Vagina (tissue), 2 donors: ENCODE results near the gene ANKRD10. TPM values are rescaled to one million over a fixed set of nuclear protein-coding genes. Genes with fewer than 3 reads are reported as not detected.

Source experiments
- DNase-seq, 2 donors: peaks; one replicate each; pipeline ENCODE4 v3.0.0-alpha.2; 2017; ENCODE audit errors: extremely low spot score in 2 of 2
- H3K27ac ChIP-seq: fragments of 200-600 bp; sonication (generic); one replicate; pipeline ENCODE4 v1.5.1; 2019
- H3K27me3 ChIP-seq: fragments of 200-600 bp; sonication (generic); one replicate; pipeline ENCODE4 v1.5.1; 2019
- H3K36me3 ChIP-seq, 2 donors: fragments of 200-600 bp; sonication (generic); one replicate each; pipeline ENCODE4 v1.5.1; 2017 to 2019
- H3K4me1 ChIP-seq: fragments of 200-600 bp; sonication (generic); one replicate; pipeline ENCODE4 v1.5.1; 2019
- H3K4me3 ChIP-seq, 2 donors: fragments of 200-600 bp; sonication (generic); 1 replicate in 1 of 2; 2 replicates in 1 of 2; pipeline ENCODE4 v1.5.1; 2016 to 2019
- H3K9me3 ChIP-seq: fragments of 200-600 bp; sonication (generic); one replicate; pipeline ENCODE4 v1.5.1; 2019
- POLR2A ChIP-seq, 2 donors: fragments of 450-650 bp; IDR thresholded peaks; one replicate each; pipeline ENCODE4 v1.6.1; 2017; ENCODE audit warnings: antibody characterized with exemption in 2 of 2, mild to moderate bottlenecking in 2 of 2, moderate library complexity in 2 of 2
- POLR2AphosphoS5 ChIP-seq, 2 donors: sonication (generic); formaldehyde crosslinking; IDR thresholded peaks; one replicate each; pipeline ENCODE4 v1.9.0; 2017; ENCODE audit warnings: antibody characterized with exemption in 2 of 2, mild to moderate bottlenecking in 2 of 2, low read depth in 1 of 2; ENCODE audit not compliant: insufficient read depth in 1 of 2
- intact Hi-C: fragments of 100-400 bp; cut with DNase I; formaldehyde crosslinking; loops from one replicate; pipeline ENCODE4 v1.15.1; 2023
- total RNA-seq: library from RNA; depleted of rRNA; stranded (reverse); fragments of >200 nt; gene quantifications from one replicate; pipeline ENCODE4 v1.2.3, GENCODE V29; 2016
- TF ChIP-seq, protein P1 (sequence below), 3 experiments: fragments of 450-650 bp in 2 of 3; fragments of 200-600 bp in 1 of 3; sonication (generic) in 1 of 3; IDR thresholded peaks; one replicate each; pipeline ENCODE4 v1.5.1; 2017 to 2019; ENCODE audit warnings: antibody characterized with exemption in 3 of 3, mild to moderate bottlenecking in 2 of 3, moderate library complexity in 2 of 3

The ANKRD10 gene
- total RNA-seq, 1 donor from 2014 or later = 114 TPM

DNA sequence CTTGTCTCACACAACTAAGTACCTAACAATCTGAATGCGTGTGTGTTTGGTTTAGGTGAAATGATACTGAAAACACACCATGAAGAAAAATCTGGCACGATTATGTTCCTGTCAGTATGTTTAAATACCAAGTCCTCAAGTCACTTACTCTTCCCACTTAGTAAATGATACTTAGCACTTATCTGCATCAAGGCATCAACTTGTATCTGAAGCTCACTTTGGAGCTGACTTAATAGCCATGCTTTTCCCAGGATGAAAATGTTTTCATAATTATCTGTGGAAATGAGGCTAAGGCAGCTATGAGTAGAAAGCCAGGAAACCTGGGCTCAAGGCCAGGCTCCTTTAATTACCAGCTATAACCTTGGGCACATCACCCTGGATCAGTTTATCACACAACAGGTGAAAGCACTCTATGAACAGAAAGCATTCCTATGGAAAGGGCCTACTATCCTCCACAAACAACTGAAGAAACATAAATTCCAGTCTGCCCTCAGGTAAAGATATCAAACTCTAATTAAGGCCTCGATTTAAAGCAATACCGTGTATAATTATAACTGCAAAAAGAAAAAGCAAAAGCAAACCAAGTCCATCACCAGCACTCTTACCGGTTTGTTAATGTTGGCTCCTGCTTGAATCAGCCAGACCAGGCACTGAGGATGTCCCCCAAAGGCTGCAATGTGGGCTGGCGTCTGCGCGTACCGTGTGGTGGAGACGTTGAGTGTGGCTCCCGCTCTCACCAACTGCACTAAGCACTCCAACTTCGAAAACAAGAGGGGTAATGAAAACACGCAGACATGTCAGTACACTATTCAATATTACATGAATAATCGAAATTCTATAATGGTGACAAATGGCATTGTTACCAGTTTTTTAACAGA lies 4.6 kb downstream of the ANKRD10 start:
- Histone ChIP-seq H3K4me1 (peaks cover 81% of the 10 kb centered on the region), H3K27ac (no peak overlapping the region), H3K4me3 (no peak overlapping the region), H3K36me3 (peaks cover 0 to 10% of the 10 kb centered on the region in 2 donors), H3K9me3 (no peaks in the 10 kb centered on the region), H3K27me3 (no peaks in the 10 kb centered on the region)
- no peak for DNase-seq
- no peak for TF ChIP-seq POLR2AphosphoS5 (IDR thresholded peaks at IDR 0.05; ENCODE audit: insufficient read depth in 1 of 2, low read depth in 1 of 2)
- TF ChIP-seq, protein P1, sequence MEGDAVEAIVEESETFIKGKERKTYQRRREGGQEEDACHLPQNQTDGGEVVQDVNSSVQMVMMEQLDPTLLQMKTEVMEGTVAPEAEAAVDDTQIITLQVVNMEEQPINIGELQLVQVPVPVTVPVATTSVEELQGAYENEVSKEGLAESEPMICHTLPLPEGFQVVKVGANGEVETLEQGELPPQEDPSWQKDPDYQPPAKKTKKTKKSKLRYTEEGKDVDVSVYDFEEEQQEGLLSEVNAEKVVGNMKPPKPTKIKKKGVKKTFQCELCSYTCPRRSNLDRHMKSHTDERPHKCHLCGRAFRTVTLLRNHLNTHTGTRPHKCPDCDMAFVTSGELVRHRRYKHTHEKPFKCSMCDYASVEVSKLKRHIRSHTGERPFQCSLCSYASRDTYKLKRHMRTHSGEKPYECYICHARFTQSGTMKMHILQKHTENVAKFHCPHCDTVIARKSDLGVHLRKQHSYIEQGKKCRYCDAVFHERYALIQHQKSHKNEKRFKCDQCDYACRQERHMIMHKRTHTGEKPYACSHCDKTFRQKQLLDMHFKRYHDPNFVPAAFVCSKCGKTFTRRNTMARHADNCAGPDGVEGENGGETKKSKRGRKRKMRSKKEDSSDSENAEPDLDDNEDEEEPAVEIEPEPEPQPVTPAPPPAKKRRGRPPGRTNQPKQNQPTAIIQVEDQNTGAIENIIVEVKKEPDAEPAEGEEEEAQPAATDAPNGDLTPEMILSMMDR (IDR thresholded peaks at IDR 0.05) = no peak
- no peak for TF ChIP-seq POLR2A (IDR thresholded peaks at IDR 0.05)
- intact Hi-C loops = loop anchor here (5.0 to 10.0 kb wide), 3 partner anchors 135 to 315 kb away; no protein-coding TSS in a partner anchor

DNA sequence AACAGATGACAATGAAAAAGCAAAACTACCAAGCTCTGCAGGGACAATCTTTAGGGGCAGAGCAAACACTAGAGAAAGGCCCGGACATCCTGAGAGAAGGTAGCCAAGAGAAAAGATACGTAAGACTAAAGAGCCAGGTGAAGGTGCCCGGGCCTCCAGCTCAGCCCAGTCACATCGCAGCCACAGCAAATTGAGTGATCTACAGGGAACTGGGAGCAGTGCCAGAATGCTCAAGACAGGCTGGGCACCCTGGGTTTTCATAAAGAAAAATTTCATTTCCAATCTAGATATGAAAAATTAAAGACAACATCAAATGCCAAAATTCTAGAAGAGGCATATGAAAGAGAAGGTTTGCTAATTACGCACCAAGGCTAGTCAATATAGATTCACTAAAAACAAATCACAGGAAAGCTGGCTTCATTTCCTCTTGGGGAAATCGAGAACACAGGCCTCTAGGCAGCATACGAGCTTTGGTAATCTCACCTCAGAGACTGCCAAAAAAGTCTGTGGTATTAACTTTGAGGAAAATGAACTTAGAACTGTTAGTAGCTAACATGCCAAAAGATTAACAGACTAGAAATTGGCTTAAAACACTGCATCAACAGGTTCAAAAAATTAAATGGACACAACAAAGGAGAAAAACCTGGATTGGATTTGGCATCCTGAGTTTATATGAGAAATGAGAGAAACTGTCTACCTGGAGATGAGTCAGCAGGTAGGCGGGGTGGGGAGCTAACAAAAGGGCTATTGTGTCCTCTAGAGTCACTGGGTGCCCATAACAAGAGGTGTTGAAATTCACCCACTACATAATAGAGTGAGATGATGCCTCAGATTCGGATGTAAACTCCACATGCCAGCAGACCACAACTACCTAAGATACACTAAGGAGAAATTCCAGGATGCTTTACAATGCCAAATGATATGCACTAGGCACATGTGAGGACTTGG lies 6.6 kb downstream of the ANKRD10 start:
- intact Hi-C loops = no loop called here

DNA sequence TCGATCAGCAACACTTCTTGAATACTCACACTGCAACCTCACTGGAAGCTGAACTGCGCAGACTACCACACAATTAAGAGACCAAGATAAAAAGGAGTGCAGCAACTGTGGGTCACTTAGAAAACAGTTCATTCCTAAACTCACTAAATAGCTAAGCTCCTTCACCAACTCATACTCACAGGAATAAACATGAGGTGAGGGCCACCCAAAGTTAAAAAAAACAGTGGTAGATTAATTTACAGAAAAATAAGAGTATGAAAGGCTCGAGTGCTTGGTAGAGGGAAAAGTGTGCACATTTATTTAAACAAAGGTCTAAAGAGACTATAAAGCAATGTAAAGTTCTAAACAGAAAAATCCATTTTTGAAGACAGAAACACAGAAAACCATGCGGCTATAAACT lies 7.6 kb downstream of the ANKRD10 start:
- DNase-seq = no peak
- TF ChIP-seq POLR2AphosphoS5 (IDR thresholded peaks at IDR 0.05; ENCODE audit: insufficient read depth in 1 of 2, low read depth in 1 of 2) (no peak), POLR2A (IDR thresholded peaks at IDR 0.05) (no peak)
- TF ChIP-seq, protein P1 (IDR thresholded peaks at IDR 0.05) = no peak
- Histone ChIP-seq H3K27me3 (no peaks in the 10 kb centered on the region), H3K36me3 (peaks cover 0 to 20% of the 10 kb centered on the region in 2 donors), H3K4me1 (peaks cover 64% of the 10 kb centered on the region), H3K9me3 (no peaks in the 10 kb centered on the region), H3K4me3 (no peak overlapping the region), H3K27ac (no peak overlapping the region)
- intact Hi-C loops = no loop called here

More for the DNA sequence above, 6.6 kb downstream of the ANKRD10 start:
- Histone ChIP-seq H3K27me3 (no peaks in the 10 kb centered on the region), H3K4me3 (no peak overlapping the region), H3K4me1 (peaks cover 73% of the 10 kb centered on the region), H3K36me3 (peaks cover 0 to 17% of the 10 kb centered on the region in 2 donors), H3K27ac (no peak overlapping the region), H3K9me3 (no peaks in the 10 kb centered on the region)
- DNase-seq = no peak
- TF ChIP-seq POLR2AphosphoS5 (IDR thresholded peaks at IDR 0.05; ENCODE audit: insufficient read depth in 1 of 2, low read depth in 1 of 2) (no peak), POLR2A (IDR thresholded peaks at IDR 0.05) (no peak)

DNA sequence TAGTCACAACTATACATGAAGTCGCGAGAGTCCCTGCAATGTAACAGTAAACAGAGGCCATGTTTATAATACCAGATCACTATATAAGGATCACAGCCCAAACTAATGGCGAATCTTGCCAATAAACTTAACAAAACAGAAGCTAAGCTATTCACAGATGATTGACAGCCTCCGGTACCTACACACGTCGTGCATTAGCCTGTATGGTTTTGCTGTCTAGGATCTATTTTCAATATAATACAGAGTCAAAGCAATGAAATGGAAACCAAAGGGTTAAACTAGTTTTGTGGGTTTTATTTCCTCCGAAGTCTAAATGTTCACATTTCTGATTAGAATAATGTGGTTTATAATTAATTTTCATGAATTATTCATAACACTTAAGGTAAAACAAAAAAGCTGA lies 10.1 kb downstream of the ANKRD10 start:
- DNase-seq = no peak
- Histone ChIP-seq H3K27me3 (no peaks in the 10 kb centered on the region), H3K36me3 (peaks cover 0 to 20% of the 10 kb centered on the region in 2 donors), H3K9me3 (no peaks in the 10 kb centered on the region), H3K27ac (no peak overlapping the region), H3K4me1 (peaks cover 40% of the 10 kb centered on the region), H3K4me3 (no peak overlapping the region)
- TF ChIP-seq POLR2AphosphoS5 (IDR thresholded peaks at IDR 0.05; ENCODE audit: insufficient read depth in 1 of 2, low read depth in 1 of 2) (no peak), POLR2A (IDR thresholded peaks at IDR 0.05) (no peak)
- TF ChIP-seq, protein P1 (IDR thresholded peaks at IDR 0.05) = no peak
- intact Hi-C loops = no loop called here

DNA sequence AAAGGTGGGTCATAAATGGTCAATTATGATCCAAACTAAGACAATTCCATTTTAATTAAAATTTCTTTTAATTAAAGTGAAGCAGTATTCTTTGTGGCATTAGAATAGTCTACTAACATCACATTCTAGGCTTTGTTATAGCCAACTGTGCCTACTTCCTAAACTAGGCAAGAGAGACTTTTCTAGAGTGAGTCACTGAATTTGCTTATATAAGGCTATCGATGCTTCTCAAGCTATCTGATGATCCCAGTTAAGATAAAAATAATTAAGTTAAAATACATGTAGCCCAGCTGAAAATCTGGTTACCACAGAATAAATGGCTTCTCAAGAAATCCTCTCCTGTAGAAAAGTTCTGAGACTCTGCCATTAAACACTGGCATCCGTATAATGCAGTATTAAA lies 12.5 kb downstream of the ANKRD10 start:
- no peak overlapping the region for H3K4me3 ChIP-seq
- TF ChIP-seq, protein P1 (IDR thresholded peaks at IDR 0.05) = no peak
- TF ChIP-seq POLR2A (IDR thresholded peaks at IDR 0.05) (no peak), POLR2AphosphoS5 (IDR thresholded peaks at IDR 0.05; ENCODE audit: insufficient read depth in 1 of 2, low read depth in 1 of 2) (no peak)
- peaks cover 16% of the 10 kb centered on the region for H3K4me1 ChIP-seq
- intact Hi-C loops = no loop called here
- H3K27ac ChIP-seq = no peak overlapping the region
- no peaks in the 10 kb centered on the region for H3K9me3 ChIP-seq
- H3K27me3 ChIP-seq = no peaks in the 10 kb centered on the region
- peaks cover 0 to 14% of the 10 kb centered on the region in 2 donors for H3K36me3 ChIP-seq
- no peak for DNase-seq
